HS-5 (cell line): Measurements from ENCODE around the gene ARHGEF4.

Experiments
- DNase-seq: peaks from one replicate; pipeline ENCODE4 v3.0.0-alpha.2; 2012; ENCODE audit warnings: low read depth

The ARHGEF4 gene

GRCh38 chr2:130917006-130917688 lies 80.4 kb downstream of the ARHGEF4 start:
- DNase-seq, result no peak

GRCh38 chr2:130918393-130918792 lies 81.7 kb downstream of the ARHGEF4 start:
- DNase-seq, result no peak

GRCh38 chr2:130920415-130921163 lies 83.9 kb downstream of the ARHGEF4 start:
- peak; percentile 55 for DNase-seq

DNA sequence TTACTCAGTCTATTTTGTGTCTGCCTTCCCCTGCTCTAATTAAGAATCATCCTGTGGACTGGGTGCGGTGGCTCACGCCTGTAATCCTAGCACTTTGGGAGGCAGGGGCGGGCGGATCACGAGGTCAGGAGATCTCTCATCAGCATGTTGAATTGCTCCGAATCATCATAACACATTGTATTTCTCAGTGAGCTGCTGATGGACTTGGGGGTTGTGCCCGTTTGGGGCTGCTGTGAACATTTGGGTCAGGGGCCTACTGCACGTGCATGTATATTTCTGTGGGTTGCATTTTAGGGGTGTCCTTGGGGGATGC lies 84.4 kb downstream of the ARHGEF4 start:
- DNase-seq, result no peak

GRCh38 chr2:130922417-130922816 lies 85.7 kb downstream of the ARHGEF4 start:
- no peak for DNase-seq

DNA sequence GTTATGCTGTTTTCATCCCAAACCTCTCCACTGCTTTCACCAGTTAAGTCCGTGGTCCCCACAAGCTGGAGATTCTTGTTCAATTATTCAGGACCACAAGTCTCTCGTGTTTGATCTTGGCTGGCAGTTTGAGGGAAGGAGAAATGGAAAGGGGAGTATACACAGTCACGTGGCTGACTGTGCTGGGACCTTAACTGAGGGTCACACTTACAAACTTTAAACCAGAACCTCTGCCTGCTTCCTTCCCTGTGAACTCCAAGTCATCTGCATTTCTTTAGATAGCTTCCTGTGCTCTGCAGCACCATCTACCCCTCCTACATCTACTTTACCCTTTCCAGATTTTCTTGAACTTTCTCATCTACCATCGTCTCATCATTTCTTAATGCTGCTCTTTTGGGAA lies 91.7 kb downstream of the ARHGEF4 start:
- DNase-seq, result no peak

DNA sequence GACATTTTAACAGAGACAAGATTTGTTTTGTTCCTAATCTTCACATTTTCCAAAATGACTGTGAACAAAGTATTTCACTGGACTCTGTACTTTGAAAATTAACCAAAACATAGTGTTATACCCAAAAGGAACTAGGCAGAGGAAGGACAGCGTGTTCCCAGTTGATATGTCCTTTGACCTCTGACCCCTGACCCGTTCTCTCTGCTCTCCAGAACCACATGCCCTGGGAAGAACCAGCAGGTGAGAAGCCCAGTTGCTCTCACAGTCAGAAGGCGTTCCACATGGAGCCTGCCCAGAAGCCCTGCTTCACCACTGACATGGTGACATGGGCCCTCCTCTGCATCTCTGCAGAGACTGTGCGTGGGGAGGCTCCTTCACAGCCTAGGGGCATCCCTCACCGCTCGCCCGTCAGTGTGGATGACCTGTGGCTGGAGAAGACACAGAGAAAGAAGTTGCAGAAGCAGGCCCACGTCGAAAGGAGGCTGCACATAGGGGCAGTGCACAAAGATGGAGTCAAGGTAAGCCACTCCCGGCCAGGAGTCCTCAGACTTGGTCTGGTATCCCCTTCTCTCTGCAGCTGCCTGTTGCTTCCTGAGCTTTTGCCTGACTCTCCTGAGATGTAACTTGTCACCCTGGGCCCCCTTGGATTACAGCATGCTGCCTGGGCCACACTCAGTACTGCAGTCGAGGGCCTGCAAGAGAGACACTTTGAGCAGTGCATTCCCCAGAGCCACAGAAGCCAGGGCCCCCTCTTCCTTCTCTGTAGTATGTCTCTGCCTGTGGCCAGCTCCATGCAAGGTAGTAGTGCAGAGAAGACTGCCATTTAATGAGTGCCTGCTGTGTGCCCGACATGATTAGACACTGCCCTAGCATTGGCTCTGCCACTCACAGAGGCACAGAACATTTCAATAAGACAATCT lies 94.3 kb downstream of the ARHGEF4 start:
- no peak for DNase-seq

DNA sequence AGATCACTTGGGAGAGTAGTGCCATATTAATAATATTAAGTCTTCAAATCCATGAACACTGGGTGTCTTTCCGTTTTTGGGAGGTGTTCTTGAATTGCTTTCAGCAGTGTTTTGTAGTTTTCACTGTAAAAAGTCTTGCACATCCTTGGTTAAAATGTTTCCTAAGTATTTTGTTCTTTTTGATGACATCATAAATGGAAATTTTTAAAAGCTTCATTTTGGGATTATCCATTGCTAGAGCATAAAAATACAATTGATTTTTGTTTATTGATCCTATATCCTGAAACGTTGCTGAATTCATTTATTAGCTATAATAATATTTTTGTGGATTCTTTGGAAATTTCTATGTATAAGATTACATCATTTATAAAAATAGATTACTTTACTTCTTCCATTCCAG lies 96.8 kb downstream of the ARHGEF4 start:
- DNase-seq, result no peak

GRCh38 chr2:130936451-130936850 lies 99.7 kb downstream of the ARHGEF4 start:
- DNase-seq, result no peak

- no peak for DNase-seq
Observed at GRCh38 chr2:130947967-130948366, 111.3 kb downstream of the ARHGEF4 start.

DNA sequence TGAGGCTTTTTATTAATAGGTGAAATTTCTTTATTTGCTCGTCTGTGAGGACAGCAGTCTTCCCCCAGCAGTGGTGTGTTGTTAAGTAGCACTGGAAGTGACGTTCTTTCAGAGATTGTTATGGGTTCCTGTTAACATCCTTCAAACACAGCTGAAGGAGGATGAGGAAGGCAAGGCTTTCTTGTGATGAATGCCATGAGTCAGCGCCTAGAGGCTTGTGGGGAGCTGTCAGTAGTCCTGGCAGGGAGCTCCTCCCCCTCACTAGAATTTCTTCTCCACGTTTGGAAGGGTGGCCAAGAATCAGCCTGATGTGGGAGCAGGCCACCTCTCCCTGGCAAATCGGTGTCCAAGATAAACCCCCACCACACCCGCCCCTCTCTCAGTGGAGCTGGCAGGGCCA lies 113.2 kb downstream of the ARHGEF4 start:
- DNase-seq, result no peak

DNA sequence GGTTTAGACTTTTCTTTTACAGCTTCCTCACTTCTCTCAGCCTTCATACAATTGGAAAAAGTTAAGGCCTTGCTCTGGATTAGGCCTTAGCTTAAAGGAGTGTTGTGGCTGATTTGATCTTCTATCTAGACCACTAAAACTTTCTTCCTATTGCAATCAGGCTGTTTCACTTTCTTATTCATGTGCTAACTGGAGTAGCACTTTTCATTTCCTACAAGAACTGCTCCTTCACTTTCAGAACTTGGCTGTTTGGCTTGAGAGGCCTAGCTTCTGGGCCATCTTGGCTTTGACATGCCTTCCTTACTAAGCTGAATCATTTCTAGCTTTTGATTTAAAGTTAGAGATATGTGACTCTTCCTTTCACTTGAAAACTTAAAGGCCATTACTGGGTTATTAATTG lies 114.3 kb downstream of the ARHGEF4 start:
- DNase-seq, result no peak

DNA sequence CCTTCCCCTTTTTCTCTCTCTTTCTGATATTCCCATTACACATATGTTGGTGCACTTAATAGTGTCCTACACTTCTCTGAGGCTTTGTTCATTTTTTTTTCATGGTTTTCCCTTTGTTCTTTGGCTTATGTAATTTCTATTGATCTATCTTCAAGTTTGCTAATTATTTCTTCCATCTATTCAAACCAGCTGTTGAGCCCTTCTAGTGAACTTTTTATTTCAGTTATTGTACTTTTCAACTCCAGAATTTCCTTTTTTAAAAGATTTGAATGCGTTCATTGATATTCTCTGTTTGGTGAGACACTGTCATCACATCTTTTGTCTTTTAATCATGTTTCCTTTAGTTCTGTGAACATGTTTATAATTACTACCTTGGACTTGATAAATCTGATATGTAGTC lies 118.2 kb downstream of the ARHGEF4 start:
- DNase-seq, result no peak

DNA sequence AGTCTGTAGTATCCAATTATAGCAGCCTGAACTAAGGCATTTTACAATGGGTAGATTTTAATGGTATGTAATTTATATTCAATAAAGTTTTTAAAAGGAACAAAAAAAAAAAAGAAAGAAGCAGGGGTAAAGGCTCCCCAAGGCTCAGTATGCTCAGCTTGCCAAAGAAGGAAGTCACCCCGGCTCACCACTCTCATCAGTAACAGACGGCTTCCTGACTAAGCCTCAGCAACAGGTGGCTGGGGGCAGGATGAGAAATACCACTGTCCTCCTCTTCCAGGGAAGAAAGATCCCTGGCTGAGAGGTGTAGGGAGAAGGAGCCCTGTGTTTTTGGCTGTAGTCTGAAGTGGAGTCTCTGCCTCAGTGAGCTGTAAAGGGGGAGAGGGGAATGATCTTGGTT lies 121.2 kb downstream of the ARHGEF4 start:
- no peak for DNase-seq

- no peak for DNase-seq
Observed at GRCh38 chr2:130963196-130963848, 126.6 kb downstream of the ARHGEF4 start.

- DNase-seq, result no peak
Observed at GRCh38 chr2:130963849-130964793, 127.4 kb downstream of the ARHGEF4 start.

DNA sequence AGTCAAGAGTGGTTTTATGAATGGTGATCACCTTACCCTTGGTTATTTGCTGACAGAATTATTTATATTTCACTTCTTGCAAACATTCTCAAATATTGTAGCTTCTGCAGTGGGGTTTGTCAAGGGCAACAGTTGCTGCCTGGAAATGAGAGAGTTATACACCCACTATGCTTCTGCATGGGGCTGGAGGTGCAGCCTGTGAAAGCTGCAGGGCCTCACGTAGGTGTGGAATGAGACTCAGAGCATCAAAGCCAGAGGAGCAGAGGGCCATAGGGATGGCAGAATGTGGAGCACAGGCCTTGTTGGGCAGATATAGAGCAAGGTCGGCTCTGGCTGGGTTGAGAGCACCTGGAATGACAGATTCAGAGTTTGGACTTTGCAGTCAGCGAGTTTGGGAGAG lies 128.2 kb downstream of the ARHGEF4 start:
- no peak for DNase-seq

- DNase-seq, result no peak
Observed at GRCh38 chr2:130966149-130966774, 129.5 kb downstream of the ARHGEF4 start.

DNA sequence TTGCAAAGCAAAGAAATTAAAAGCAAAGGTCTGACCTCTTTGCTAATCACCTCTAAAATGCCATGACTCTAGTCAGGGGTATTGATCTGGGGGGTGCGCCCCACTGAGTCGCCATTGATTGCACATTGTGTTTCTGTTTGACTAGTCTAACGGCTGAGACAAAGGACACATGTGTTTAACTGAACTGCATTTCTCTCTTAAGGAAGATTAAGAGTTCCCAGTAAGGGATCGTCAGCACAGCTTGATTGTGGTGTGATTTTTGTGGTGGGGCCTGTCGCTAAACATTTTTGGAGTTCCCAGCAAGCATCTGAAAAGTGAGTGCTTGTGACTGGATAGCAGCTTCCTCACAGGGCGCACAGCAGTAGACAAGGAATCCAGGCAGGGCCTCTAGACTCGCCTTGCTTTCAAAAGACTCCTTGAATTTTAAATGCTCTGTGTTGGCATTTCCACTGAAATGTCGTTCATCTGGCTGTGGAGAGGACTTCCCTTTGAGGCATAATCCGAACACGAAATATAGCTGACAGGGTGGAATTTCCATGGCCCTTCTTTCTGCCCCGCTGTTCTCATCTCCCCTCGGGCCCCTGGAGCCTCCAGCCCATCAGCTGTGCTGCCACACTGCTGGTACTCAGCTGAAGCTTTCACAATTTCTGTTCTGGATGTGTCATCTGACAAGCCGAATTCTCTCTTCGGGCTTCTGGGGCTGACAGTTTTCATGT lies 130.2 kb downstream of the ARHGEF4 start:
- no peak for DNase-seq

GRCh38 chr2:130972410-130972809 lies 135.7 kb downstream of the ARHGEF4 start:
- no peak for DNase-seq
